HG03045 (cell line): Measurements from ENCODE around the gene TMEM107.
"Not testable (repeated sequence)": the region's sequence is repeated elsewhere in the genome, so short reads cannot be mapped to it uniquely, and the experiment has no call there.

Source experiments
- ATAC-seq: cut with Tn5 transposase; IDR thresholded peaks from one replicate; pipeline ENCODE4 v1.9.1; 2021; ENCODE audit warnings: mild to moderate bottlenecking, moderate library complexity; ENCODE audit not compliant: unreplicated experiment

Gene TMEM107

GRCh38 chr17:8176197-8176940 is at the start of gene TMEM107:
Gene TMEM107 (minus strand): TSS chr17:8176380. CDS start chr17:8176286, 94 bp downstream.
- ATAC-seq: peak; percentile 39

GRCh38 chr17:8224891-8225812 is 49.0 kb upstream of the TMEM107 start:
- ATAC-seq: no peak

- ATAC-seq: no peak
Measured at GRCh38 chr17:8223356-8224126, 47.4 kb upstream of the TMEM107 start.

GRCh38 chr17:8222630-8223355 is 46.6 kb upstream of the TMEM107 start:
- peak; percentile 38 for ATAC-seq

- peak; percentile 32 for ATAC-seq
Measured at GRCh38 chr17:8222380-8222629, 46.1 kb upstream of the TMEM107 start.

- peak; percentile 33 for ATAC-seq
Measured at GRCh38 chr17:8221663-8222379, 45.6 kb upstream of the TMEM107 start.

- no peak for ATAC-seq
Measured at GRCh38 chr17:8220783-8221662, 44.8 kb upstream of the TMEM107 start.

GRCh38 chr17:8214000-8214399 is 37.8 kb upstream of the TMEM107 start:
- not testable (repeated sequence) for ATAC-seq

GRCh38 chr17:8212312-8213180 is 36.4 kb upstream of the TMEM107 start:
- no peak for ATAC-seq

GRCh38 chr17:8210761-8211458 is 34.7 kb upstream of the TMEM107 start:
- no peak for ATAC-seq

GRCh38 chr17:8209907-8210760 is 34.0 kb upstream of the TMEM107 start, which contains the start of gene AURKB:
Gene AURKB (minus strand): TSS chr17:8210575. CDS start chr17:8210224, 351 bp downstream.
- ATAC-seq: peak; percentile 80

- no peak for ATAC-seq
Measured at GRCh38 chr17:8206536-8206935, 30.4 kb upstream of the TMEM107 start.

- no peak for ATAC-seq
Measured at GRCh38 chr17:8204761-8205555, 28.8 kb upstream of the TMEM107 start.

- no peak for ATAC-seq
Measured at GRCh38 chr17:8192070-8192815, 16.1 kb upstream of the TMEM107 start.

- no peak for ATAC-seq
Measured at GRCh38 chr17:8190506-8190905, 14.3 kb upstream of the TMEM107 start.
